Spleen (tissue), 7 donors: ENCODE data around the gene FASTKD3.

Experiments used
- CTCF ChIP-seq, 11 experiments: fragments of 200-600 bp in 7 of 11; fragments of 450-650 bp in 4 of 11; sonication (generic) in 4 of 11; IDR thresholded peaks in 8 of 11; conservative IDR thresholded peaks in 3 of 11; 1 replicate in 7 of 11; 2 replicates in 4 of 11; pipeline versions ENCODE4 v1.4.0 to v1.8.0; 2016 to 2021; ENCODE audit warnings: antibody characterized with exemption in 11 of 11, inconsistent platforms in 4 of 11, mild to moderate bottlenecking in 1 of 11
- POLR2A ChIP-seq, 3 donors: fragments of 450-650 bp; IDR thresholded peaks; one replicate each; pipeline ENCODE4 v1.5.1; 2017; ENCODE audit warnings: antibody characterized with exemption in 3 of 3, mild to moderate bottlenecking in 1 of 3
- POLR2AphosphoS5 ChIP-seq, 3 donors: sonication (generic); formaldehyde crosslinking; IDR thresholded peaks; one replicate each; pipeline ENCODE4 v1.5.1; 2017; ENCODE audit warnings: antibody characterized with exemption in 3 of 3
- donor health status: DM: no; HTN: no; CAD: no; lungs with moderate emphysema.
- donor health status: DM: no; HTN: no; CAD: no.
- donor health status: DM: no; HTN: no; CAD: no.

GRCh38 chr5:7908317-7908716 is 39.5 kb upstream of the FASTKD3 start:
- TF ChIP-seq POLR2A (IDR thresholded peaks at IDR 0.05) (no peak), POLR2AphosphoS5 (IDR thresholded peaks at IDR 0.05) (no peak), CTCF (IDR thresholded peaks at IDR 0.05 in 8 of 11, conservative IDR thresholded peaks at IDR 0.05 in 3 of 11) (no peak)
